Measurements from ENCODE around the gene MXRA8.

MXRA8 gene

DNA sequence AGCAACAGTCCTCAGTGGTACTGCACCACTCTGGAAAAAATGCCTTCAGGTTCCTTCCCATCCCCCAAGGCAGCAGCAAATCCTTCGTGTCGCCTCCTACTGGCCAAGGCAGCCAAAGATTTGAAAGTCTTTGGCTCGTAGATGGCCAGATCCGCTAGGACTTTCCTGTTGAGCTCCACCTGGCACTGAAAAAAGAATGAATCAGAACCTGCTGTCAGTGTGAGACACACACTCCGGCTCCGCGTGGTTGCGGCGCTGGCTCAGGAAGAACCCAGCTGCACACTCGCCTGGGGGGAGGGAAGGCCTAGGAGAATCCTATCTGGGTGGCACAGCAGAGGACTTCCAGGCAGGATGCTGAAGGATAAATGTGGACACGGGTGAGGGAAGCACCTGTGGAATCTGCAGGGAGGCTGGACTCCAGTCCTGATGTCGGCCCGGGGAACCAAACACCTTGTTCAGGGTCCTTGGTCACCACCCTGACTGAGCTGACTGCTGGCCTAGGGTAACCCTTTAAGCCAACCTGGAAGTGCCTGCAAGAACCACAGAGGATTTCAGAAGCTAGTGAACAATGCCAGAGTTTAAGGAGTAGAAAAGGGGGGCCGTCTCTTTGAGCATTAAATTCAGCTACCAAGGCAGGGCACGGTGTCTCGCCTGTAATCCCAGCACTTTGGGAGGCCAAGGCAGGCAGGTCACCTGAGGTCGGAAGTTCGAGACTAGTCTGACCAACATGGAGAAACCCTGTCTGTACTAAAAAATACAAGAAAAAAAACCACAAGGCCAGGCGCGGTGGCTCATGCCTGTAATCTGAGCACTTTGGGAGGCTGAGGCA, 43.9 kb upstream of the MXRA8 start:
- TF ChIP-seq, protein P1, sequence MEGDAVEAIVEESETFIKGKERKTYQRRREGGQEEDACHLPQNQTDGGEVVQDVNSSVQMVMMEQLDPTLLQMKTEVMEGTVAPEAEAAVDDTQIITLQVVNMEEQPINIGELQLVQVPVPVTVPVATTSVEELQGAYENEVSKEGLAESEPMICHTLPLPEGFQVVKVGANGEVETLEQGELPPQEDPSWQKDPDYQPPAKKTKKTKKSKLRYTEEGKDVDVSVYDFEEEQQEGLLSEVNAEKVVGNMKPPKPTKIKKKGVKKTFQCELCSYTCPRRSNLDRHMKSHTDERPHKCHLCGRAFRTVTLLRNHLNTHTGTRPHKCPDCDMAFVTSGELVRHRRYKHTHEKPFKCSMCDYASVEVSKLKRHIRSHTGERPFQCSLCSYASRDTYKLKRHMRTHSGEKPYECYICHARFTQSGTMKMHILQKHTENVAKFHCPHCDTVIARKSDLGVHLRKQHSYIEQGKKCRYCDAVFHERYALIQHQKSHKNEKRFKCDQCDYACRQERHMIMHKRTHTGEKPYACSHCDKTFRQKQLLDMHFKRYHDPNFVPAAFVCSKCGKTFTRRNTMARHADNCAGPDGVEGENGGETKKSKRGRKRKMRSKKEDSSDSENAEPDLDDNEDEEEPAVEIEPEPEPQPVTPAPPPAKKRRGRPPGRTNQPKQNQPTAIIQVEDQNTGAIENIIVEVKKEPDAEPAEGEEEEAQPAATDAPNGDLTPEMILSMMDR (IDR thresholded peaks at IDR 0.05) = peak; percentile 87
- TF ChIP-seq ZFX (IDR thresholded peaks at IDR 0.05; ENCODE audit: borderline replicate concordance) = no peak
- H3K27ac ChIP-seq = peak overlapping the region; percentile 80

DNA sequence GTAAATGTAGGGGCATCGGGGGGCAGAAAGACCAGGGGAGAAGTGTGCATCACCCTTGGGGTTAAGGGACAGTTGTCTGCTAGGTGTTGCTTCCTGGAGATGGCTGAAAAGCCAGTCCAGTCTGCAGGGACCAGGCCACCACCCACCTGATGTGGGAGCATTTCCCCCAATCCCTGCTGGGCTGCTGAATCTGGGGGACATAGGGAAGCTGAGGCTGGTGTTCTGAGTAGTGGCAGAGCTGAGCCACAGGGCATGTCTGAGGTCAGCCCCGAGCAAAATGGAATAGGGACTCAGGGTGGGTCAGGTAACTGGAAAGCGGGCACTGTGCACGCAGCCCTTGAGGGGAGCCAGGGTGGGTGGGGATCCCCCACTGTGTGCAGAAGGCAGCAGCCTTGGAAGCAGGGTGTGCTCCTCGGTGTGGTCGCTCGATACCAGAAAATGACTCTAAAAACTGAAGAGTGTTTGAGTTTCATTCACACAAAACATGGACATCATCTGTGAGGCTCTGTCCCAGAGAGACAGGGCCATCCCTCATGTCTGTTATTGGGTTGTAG, 43.2 kb upstream of the MXRA8 start:
- TF ChIP-seq, protein P1 (IDR thresholded peaks at IDR 0.05) = no peak
- no peak for TF ChIP-seq ZFX (IDR thresholded peaks at IDR 0.05; ENCODE audit: borderline replicate concordance)
- peak overlapping the region; percentile 80 for H3K27ac ChIP-seq

DNA sequence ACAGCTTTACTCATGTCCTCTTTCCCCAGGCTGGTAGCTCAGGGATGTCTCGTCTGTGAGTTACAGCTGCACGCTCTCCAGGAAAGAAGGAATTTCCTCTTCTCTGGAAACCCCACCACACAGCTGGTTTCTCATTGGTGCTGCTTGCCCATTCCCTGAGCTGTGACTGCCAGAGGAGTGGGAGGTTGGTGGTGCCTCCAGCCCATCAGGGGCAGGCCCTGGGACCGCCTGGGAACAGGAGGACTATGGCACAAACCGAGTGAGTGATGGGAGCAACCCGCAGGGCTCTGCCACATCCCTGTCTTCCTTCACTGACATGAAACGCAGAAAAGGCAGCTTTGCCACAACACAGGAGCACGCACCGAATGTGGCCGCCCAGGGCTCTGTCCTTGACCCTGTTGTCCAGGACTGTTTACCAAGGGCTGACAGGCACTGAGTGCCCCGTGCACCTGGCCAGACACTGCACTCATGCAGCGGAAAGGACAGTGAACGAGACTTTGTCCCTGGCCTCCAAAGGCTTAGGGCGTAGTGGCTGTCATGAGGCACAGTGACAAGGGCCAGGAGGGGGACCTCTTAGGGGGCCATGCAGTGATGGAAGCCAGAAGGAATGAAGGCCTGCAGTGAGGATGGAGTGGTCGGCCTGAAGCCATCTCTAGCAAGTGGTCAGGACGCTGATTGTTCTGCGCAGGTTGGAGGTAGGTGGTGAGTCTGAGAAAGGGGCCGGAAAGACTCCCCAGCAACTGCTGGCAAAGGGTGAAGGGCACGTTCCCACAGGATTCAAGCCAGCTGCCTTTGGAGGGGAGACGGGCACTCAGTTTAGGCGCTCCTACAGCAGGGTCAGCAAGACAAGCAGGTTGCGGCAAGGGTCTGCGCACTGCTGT, 42.5 kb upstream of the MXRA8 start:
- peak overlapping the region; percentile 80 for H3K27ac ChIP-seq

DNA sequence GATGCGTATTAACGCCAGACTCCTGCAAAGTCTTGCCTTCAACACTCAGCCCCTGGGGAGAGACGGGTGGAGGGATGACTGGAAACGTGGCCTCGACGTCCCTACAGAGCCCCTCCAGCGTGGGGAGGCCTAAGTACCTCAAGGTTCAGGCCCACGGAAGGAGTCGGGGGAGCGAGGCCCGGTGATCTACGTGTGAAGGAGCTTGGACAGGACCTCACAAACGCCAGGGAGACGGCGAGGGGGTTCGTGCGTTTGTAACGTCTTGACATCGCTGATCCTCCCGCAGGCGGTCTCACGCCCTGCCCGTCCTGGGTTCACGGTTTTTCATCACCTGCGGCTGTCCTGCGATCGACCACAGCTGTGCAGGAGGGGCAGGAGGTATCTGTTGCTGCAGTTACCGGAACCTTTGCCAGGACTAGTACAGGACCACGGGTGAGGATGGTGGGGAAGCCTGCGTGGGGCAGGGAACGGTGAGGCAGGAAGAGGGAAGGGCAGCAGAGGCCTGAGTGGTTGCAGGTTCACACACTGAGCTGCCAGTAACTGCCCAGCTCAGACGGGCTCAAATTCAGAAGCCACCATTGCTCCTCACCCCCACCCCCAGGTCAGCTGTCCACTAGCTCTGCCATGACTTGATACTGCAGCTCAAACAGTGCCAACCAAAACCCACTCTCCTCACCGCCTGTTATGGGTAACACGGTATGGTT, 41.7 kb upstream of the MXRA8 start:
- no peak for TF ChIP-seq ZFX (IDR thresholded peaks at IDR 0.05; ENCODE audit: borderline replicate concordance)
- TF ChIP-seq, protein P1 (IDR thresholded peaks at IDR 0.05) = no peak
- peak overlapping the region; percentile 80 for H3K27ac ChIP-seq

More for the DNA sequence above, 42.5 kb upstream of the MXRA8 start:
- no peak for TF ChIP-seq ZFX (IDR thresholded peaks at IDR 0.05; ENCODE audit: borderline replicate concordance)
- TF ChIP-seq, protein P1 (IDR thresholded peaks at IDR 0.05) = no peak

DNA sequence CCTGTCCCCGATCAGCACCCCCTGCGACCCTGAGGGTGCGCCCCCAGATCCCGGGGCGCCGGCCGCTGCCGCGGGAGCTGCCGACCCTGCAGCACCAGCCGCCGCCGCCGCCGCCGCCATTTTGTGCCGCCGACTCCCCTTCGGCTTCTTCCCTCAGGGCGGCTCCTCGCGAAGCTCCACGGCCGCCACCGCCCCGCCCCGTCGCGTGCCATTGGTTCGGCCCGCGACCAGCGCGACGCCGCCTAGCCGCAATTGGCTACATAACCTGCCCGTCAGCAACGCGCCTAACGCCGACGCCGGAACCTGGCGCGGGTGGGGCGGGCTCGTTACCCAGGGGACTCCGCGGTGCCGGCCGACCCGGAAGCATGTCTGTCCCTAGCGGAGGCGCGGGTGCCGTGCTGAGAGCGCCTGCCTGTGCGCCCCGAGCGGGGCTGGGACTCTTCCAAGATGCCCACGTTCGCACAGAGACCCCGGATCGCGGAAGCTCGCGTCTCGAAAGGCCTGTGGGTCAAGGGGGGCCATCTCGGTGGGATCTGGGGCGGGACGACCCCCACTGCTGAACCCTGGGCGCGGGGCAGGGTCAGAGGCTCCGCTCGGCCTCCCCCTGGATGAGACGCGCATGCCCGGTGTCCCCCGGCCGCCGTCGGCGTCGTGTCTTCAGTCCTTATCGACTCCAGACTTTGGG, 41.0 kb upstream of the MXRA8 start, which contains the start of gene CCNL2:
TSS of gene CCNL2 (minus strand) at position 149 of the 685 bp plus-strand sequence. CDS start at position 120, 29 bp downstream.
- TF ChIP-seq, protein P1 (IDR thresholded peaks at IDR 0.05) = peak; percentile 70
- TF ChIP-seq ZFX (IDR thresholded peaks at IDR 0.05; ENCODE audit: borderline replicate concordance) = no peak
- peak within 1 kb of the TSS; percentile 80 for H3K27ac ChIP-seq

DNA sequence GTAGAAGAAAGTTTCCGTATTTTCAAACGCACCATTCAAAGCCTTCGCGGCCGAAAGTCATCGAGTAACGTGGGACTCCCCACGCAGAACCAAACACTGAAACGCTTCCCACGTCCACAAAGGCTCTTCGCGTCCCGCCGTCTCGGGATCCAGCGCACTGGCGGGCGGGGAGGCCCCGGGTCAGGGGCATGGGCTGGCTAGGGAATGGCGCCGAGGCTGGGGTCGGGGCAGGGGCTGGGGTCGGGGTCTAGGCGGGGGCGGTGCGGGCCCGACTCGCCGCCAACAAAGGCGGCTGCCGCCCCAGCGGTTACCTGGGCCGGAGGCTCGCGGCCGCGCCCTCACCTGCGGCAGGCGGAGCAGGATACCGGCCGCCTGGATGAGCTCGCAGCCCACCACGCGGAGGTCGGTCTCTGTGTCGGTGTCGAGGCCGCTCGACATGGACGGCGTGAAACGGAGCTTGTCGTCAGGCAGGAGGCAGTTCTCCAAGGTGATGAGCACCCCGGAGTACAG, 40.4 kb upstream of the MXRA8 start:
- H3K27ac ChIP-seq = peak overlapping the region; percentile 80

More for the DNA sequence above, 40.4 kb upstream of the MXRA8 start:
- no peak for TF ChIP-seq ZFX (IDR thresholded peaks at IDR 0.05; ENCODE audit: borderline replicate concordance)
- TF ChIP-seq, protein P1 (IDR thresholded peaks at IDR 0.05) = no peak
